Dedifferentiated amniotic fluid mesenchymal stem cell (primary cell): ENCODE measurements around the gene MYL3.
"Not testable (repeated sequence)": the region's sequence is repeated elsewhere in the genome, so short reads cannot be mapped to it uniquely, and the experiment has no call there.

ENCODE experiments used
- DNase-seq: peaks from one replicate; pipeline ENCODE4 v3.0.0-alpha.2; 2016; ENCODE audit errors: extremely low spot score

The MYL3 gene

GRCh38 chr3:46863261-46863782 is at the start of gene MYL3:
MYL3 (minus strand) TSS chr3:46863444; CDS start chr3:46863390, 54 bp downstream.
- no peak for DNase-seq

- no peak for DNase-seq
Observed at GRCh38 chr3:46912986-46913385, 49.7 kb upstream of the MYL3 start.

- DNase-seq, result not testable (repeated sequence)
Observed at GRCh38 chr3:46910914-46911313, 47.7 kb upstream of the MYL3 start.

DNA sequence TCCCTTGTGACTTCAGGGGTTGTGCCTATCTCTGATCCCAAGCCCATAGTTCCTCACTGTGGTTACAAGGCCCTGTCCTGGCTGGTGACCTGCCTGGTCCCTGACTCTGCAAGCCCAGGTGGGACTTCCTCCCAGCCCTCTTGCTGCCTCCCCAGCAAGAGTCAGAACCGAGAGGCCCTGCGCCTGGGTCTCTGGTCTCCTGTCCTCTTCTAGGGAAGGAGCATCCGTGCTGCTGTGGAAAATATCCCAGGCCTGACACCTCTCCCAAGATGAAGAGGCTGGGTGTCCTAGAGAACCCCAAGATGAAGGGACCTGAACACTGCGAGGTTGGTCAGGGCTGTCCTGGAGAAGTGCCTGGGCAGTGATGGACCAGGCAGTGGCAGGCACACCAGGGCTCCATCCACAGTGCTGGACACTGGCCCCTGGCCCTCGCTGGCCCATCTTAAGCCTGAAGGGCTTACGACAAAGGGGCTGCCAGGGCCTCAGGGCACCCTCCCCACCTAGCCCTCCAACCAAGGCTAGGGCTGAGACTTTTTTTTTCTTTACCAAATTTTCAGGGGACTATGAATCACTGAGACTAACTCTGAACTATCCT is 47.0 kb upstream of the MYL3 start:
- DNase-seq, result no peak

GRCh38 chr3:46909535-46910161 is 46.4 kb upstream of the MYL3 start:
- DNase-seq, result peak; percentile 73

DNA sequence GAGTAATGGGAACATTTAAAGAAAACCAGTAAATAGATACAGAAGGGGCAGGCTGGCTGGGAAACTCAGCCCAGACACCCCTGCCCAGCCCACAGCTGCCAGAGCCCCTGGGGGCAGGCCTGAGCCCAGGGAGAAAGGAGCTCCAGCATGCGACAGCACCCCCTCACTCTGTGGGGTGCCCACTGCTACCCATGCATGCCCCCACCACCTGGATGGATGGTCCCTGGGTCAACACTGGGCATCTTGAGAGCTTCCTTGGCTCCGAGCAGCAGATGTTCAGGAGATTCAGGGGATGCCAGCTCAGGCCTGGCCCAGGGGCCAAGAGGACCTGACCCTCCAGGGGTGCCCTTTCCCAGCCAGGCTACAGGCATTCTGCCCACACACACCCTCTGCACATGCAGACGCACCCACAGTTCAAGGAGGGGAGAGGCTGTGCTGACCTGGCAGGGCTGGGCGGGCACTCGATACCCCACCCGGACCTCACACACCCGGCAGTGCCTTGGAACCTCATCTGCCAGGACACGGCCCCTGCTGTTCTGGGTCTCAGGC is 45.8 kb upstream of the MYL3 start:
- DNase-seq, result no peak

DNA sequence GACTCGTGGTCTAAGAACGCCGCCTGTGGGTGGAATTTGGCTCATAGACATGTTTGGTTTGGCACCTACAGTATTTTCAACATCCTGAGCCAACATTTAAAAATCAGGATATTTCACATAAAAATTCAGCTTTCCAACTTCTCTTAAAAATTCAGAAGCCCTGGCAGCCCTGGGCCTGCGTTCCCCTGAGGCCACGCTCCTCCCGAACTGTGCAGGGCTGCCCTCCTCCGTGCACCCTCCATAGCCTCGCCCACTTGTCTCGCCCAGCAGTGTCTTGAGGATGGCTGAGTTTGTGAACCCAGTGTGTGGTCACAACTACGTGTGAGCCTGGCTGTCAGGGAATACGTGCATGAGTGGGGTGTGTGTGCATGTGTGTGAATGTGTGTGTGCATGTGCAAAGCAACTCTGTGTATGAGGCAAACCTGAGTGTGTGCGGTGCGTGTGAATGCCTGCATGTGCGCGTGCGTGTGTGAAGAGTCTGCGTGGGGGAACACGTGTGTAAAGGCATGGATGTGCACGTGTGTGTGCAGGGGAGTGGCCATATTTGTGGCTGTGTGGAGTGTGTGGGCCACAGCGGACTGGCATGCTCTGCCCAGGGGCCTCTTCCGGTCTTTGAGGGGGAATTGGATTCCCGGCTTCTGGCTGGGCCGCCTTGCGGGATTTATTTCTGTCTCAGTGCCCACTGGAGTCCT is 45.2 kb upstream of the MYL3 start:
- peak; percentile 59 for DNase-seq

DNA sequence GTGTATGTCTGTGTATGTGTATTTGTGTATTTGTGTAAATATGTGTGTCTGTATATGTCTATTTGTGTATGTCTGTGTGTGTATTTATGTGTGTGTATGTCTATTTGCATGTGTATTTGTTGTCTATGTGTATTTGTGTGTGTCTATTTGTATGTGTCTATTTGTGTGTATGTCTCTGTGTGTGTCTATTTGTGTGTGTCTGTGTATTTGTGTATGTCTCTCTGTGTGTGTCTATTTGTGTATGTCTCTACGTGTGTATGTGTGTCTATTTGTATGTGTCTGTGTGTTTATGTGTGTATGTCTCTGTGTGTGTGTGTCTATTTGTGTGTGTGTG is 44.7 kb upstream of the MYL3 start:
- no peak for DNase-seq

DNA sequence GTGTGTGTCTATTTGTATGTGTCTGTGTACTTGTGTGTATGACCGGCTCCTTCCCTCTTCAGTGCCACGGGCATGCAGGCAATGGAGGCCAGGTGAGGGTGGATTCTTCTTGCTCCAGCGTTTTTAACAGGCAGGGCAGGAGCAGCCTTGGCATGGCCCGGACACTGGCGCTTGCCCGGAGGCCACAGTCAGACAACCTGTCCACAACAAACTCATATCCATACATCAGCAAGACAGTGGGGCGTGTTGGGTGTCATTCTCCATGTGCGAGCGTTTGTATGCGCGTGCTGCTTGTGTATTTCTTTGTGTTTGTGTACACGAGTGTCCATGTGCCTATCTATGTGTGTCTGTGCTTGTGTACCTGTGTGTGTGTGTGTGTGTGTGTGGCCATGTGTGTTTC is 44.0 kb upstream of the MYL3 start:
- no peak for DNase-seq

GRCh38 chr3:46906471-46907058 is 43.3 kb upstream of the MYL3 start:
- DNase-seq, result no peak

GRCh38 chr3:46905661-46906451 is 42.6 kb upstream of the MYL3 start:
- no peak for DNase-seq

DNA sequence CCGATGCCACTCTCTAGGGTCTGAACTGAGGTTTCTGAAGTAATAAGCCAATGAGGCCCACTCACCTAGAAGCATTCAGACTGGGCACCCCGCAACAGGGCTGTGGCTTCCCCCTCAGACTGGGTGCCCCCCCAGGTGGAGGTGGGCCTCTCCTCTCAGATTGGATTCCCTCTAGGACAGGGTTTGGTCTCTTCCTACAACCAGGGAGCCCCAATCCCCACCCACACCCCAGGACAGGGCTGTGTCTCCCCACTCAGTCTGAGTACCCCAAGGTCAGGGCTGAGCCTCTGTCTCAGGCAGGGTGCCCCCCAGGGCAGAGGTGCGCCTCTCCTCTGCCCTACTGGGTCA is 41.9 kb upstream of the MYL3 start:
- DNase-seq, result no peak

GRCh38 chr3:46904303-46905212 is 41.3 kb upstream of the MYL3 start:
- no peak for DNase-seq

- DNase-seq, result no peak
Observed at GRCh38 chr3:46903341-46904302, 40.4 kb upstream of the MYL3 start.

- no peak for DNase-seq
Observed at GRCh38 chr3:46902188-46902631, 39.0 kb upstream of the MYL3 start.

- no peak for DNase-seq
Observed at GRCh38 chr3:46901591-46902187, 38.4 kb upstream of the MYL3 start.

DNA sequence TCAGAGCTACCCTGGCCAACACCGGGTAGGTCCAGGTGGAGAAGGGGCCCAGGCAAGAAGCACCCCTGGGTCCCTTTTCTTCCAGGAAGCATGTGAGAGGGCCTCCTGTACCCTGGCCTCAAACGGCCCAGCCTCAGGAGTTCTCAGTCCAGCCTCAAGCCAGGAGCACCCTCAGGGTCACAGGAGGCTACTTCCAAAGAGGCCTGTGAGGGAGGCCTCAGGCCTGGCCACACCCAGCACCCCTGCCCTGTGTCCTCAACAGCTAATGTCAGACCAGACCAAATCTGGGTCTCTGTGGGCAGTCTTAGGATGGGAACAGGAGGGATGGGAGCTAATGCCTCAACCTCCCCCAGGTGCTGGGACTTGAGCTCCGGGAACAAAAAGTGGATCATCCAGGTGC is 37.8 kb upstream of the MYL3 start:
- no peak for DNase-seq

- no peak for DNase-seq
Observed at GRCh38 chr3:46900356-46900755, 37.1 kb upstream of the MYL3 start.

DNA sequence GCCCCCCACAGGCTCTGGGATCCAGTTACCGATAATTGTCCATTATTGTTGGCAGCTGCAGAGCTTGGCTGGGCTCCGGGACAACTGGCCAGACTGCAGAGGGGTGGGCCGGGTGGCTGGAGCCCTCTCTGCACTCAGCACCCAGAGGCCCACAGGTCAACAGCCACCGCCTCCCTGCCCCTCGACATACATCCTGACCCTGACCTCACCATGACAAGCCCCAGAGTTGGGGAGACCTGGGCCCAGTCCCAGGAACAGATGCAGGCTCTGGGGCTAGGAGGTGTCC is 36.7 kb upstream of the MYL3 start:
- no peak for DNase-seq
